Activated naive CD4-positive, alpha-beta T cell treated with anti-CD3 and anti-CD28 coated beads for 36 hours (primary cell): Measurements from ENCODE around the gene ABHD15. TPM values are rescaled to one million over a fixed set of nuclear protein-coding genes. Genes with fewer than 3 reads are reported as not detected.

ENCODE experiments used
- CTCF ChIA-PET: fragments of 350-600 bp; sonication (Branson Sonifier 250); formaldehyde crosslinking; loops from one replicate; lab custom pipeline; 2021; ENCODE audit warnings: antibody characterized with exemption; lab: Charles Lee
- DNase-seq: peaks from one replicate; pipeline ENCODE4 v3.0.0-alpha.2; 2020
- H3K27ac Mint-ChIP-seq: one replicate; pipeline ENCODE4 v1.8.0; 2021; ENCODE audit warnings: mild to moderate bottlenecking, mixed read lengths
- H3K27me3 Mint-ChIP-seq: one replicate; pipeline ENCODE4 v1.8.0; 2021; ENCODE audit warnings: low read depth, mixed read lengths
- H3K36me3 Mint-ChIP-seq: one replicate; pipeline ENCODE4 v1.8.0; 2021; ENCODE audit warnings: low read depth, mixed read lengths
- H3K4me1 Mint-ChIP-seq: one replicate; pipeline ENCODE4 v1.8.0; 2021; ENCODE audit warnings: low read depth, mixed read lengths
- H3K4me3 Mint-ChIP-seq: one replicate; pipeline ENCODE4 v1.8.0; 2021; ENCODE audit warnings: mild to moderate bottlenecking, moderate library complexity, mixed read lengths
- H3K9me3 Mint-ChIP-seq: one replicate; pipeline ENCODE4 v1.8.0; 2021; ENCODE audit warnings: mixed read lengths
- intact Hi-C: fragments of 100-400 bp; cut with micrococcal nuclease; formaldehyde crosslinking; loops from one replicate; pipeline ENCODE4 v1.15.1; 2023
- total RNA-seq, 2 experiments: library from RNA; stranded (reverse); gene quantifications; one replicate each; pipeline ENCODE4 v1.2.3, GENCODE V29; 2021

The ABHD15 gene
- total RNA-seq, 2 experiments from 2014 or later = 3.7 to 4.0 TPM

DNA sequence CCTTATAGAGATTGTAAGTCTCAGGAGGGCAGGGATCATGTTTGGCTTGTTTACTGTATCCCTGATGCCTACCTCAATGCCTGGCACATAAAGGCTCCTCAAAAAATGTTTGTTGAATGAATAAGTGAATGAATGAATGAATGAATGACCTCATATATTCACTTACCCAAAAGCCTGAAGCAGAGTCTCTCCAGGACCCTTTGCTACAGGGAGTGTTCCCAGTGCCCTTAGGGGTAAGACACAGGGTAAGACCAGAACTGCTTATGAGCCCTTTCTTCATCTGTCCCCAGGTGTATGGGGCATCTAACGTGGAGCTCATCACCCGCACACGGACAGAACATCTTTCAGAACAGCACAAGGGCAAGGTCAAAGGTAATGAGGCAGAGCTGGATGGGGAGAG is 43.6 kb upstream of the ABHD15 start:
- no peak overlapping the region for H3K27ac Mint-ChIP-seq
- no peaks in the 10 kb centered on the region for H3K36me3 Mint-ChIP-seq
- no peak for DNase-seq
- H3K4me1 Mint-ChIP-seq = peaks cover 19% of the 10 kb centered on the region
- H3K27me3 Mint-ChIP-seq = no peaks in the 10 kb centered on the region
- intact Hi-C loops = loop anchor here (5.0 kb wide), 1 partner anchor 463 kb away; no protein-coding TSS in a partner anchor
- H3K4me3 Mint-ChIP-seq = no peak overlapping the region
- CTCF ChIA-PET = interaction anchor here (1.0 kb wide), 1 partner anchor 22 kb away, joined by 3 read pairs; no protein-coding TSS in a partner anchor
- H3K9me3 Mint-ChIP-seq = no peaks in the 10 kb centered on the region

DNA sequence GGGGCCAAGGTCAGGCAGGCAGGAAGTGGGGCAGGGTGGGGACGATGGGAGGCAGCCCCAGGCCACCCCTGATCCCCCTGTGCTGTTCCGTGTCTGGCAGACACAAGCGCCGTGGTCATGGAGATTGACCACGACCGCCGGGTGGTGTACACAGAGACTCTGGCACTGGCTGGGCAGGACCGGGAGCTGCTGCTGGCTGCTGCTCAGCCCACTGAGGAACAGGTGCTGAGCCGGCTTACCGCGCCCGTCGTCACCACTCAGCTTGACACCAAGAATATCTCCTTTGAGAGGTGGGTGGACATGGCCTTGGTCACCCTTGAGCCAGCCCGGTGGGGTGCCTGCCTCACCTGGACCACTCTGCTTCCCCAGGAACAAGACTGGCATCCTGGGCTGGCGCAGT is 42.1 kb upstream of the ABHD15 start:
- DNase-seq = no peak
- intact Hi-C loops = no loop called here
- Mint-ChIP-seq H3K27ac (no peak overlapping the region), H3K4me3 (no peak overlapping the region), H3K36me3 (no peaks in the 10 kb centered on the region), H3K4me1 (peaks cover 5% of the 10 kb centered on the region), H3K27me3 (no peaks in the 10 kb centered on the region), H3K9me3 (no peaks in the 10 kb centered on the region)
- CTCF ChIA-PET = interaction anchor here (1.4 kb wide), 1 partner anchor 8 kb away, joined by 8 read pairs; no protein-coding TSS in a partner anchor

DNA sequence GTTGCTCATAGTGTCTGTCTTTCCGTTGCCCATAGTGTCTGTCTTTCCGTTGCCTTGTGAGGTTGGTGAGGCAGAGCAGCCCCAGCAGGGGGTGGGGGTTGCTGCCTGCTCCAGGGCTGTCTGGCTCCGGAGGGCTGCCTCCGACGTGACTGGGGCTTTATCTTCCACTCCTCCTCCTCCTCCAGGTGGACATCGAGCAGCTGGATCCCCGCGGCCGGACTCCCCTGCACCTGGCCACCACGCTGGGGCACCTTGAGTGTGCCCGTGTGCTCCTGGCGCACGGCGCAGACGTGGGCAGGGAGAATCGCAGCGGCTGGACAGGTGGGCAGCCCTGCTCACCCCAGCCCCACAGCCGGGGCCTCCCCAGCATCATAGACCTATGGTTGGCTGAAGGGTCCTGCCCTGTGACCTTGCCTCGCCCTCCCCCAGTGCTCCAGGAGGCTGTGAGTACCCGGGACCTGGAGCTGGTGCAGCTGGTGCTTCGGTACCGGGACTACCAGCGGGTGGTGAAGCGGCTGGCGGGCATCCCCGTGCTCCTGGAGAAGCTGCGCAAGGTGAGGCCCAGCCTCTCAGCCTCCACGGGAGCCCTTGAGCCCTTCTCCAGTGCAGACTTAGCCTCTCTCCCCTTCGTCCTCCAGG is 40.8 kb upstream of the ABHD15 start:
- H3K4me3 Mint-ChIP-seq = no peak overlapping the region
- no peaks in the 10 kb centered on the region for H3K36me3 Mint-ChIP-seq
- H3K27ac Mint-ChIP-seq = no peak overlapping the region
- H3K4me1 Mint-ChIP-seq = no peaks in the 10 kb centered on the region
- H3K9me3 Mint-ChIP-seq = no peaks in the 10 kb centered on the region
- intact Hi-C loops = no loop called here
- CTCF ChIA-PET = interaction anchor here (1.4 kb wide), 1 partner anchor 10 kb away, joined by 8 read pairs; no protein-coding TSS in a partner anchor
- no peaks in the 10 kb centered on the region for H3K27me3 Mint-ChIP-seq
- DNase-seq = no peak

DNA sequence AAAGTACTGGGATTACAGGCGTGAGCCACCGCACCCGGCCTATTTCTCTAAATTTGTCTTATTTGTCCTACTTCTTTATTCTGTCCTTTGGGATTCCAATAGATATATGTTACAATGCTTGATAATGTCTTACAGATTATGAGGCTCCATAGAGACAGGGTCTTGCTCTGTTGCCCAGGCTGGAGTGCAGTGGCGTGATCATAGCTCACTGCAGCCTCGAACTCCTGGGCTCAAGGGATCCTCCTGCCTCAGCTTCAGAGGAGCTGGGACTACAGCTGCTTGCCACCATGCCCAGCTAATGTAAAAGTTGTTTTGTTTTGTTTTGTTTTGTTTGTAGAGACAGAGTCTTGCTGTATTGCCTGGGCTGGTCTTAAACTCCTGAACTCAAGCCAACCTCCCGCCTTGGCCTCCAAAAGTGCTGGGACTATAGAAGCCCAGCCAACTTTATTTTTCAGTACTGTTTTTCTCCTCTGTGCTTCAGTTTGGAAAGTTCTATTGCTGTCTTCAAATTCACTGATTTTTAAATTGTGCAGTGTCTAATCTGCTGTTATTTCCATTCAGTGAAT is 36.4 kb upstream of the ABHD15 start:
- DNase-seq = no peak
- H3K9me3 Mint-ChIP-seq = no peaks in the 10 kb centered on the region
- H3K36me3 Mint-ChIP-seq = no peaks in the 10 kb centered on the region
- CTCF ChIA-PET = interaction anchor here (1.2 kb wide), 1 partner anchor 10 kb away, joined by 3 read pairs; no protein-coding TSS in a partner anchor
- no peak overlapping the region for H3K4me3 Mint-ChIP-seq
- H3K4me1 Mint-ChIP-seq = no peaks in the 10 kb centered on the region
- H3K27ac Mint-ChIP-seq = no peak overlapping the region
- intact Hi-C loops = no loop called here
- no peaks in the 10 kb centered on the region for H3K27me3 Mint-ChIP-seq

DNA sequence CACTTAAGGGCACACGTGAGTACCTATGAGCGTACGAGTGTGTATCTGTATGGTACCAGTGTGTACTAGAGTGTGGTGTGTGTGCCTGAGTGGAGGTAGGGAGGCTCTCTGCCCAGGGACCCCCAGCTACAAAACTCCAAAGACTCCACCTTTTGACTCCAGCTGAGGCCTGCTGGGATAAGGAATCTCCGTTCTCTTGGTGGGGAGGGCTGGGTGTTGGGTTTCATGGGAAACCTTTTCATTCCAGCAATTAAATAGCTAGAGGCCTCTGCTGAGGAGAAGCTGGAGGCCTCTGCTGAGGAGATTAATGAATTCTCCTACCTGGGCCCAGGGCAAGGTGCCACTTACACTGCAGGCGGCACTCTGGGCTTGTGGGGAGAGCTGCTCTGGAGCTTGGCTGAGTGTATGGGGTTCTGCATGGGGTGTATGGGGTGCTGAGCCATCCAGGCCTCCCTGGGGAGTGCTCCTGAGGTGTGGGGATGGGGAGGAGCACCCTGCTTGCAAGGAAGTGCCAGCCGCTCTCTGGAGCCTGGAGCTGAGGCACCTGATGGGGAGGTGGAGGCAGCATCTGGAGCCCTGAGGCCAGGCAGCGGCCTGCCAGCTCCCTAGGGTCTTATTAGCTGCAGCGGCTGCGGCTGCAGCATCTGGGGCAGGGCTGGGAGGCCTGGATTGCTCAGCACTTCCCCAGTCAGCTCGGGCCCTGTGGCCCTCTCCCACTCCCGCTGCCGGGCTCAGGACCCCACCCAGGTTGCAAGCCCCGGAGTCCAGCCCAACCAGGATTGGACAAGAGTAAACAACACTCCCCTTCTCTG is 30.7 kb upstream of the ABHD15 start:
- CTCF ChIA-PET = interaction anchor here (1.0 to 2.3 kb wide), 4 partner anchors 16 to 36 kb away, joined by 3 to 9 read pairs (median 4); no protein-coding TSS in a partner anchor
- no peaks in the 10 kb centered on the region for H3K27me3 Mint-ChIP-seq
- no peak overlapping the region for H3K4me3 Mint-ChIP-seq
- H3K27ac Mint-ChIP-seq = no peak overlapping the region
- intact Hi-C loops = no loop called here
- DNase-seq = no peak
- peaks cover 11% of the 10 kb centered on the region for H3K4me1 Mint-ChIP-seq
- H3K9me3 Mint-ChIP-seq = no peaks in the 10 kb centered on the region
- no peaks in the 10 kb centered on the region for H3K36me3 Mint-ChIP-seq

DNA sequence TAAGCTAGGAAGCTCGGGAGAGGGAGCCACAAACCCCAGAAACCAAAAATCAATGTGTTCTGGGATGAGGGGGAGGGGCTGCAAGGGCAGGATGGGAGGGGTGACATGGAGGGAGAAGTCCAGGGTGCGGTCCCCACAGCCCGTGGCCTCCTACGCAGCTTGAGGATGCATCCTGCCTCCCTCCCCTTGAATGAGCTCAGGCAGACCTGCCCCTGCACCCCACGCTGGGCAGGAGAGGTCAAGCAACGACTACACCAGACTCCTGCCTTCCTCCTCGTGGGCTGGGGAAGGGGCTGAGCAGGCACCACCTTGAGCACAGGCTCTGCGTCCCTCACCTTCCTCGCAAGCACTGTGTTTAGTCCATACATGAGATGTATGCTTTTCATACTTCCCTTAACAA is 30.0 kb upstream of the ABHD15 start:
- no peak for DNase-seq
- Mint-ChIP-seq H3K27ac (no peak overlapping the region), H3K9me3 (no peaks in the 10 kb centered on the region), H3K27me3 (no peaks in the 10 kb centered on the region), H3K36me3 (no peaks in the 10 kb centered on the region), H3K4me3 (no peak overlapping the region), H3K4me1 (peaks cover 19% of the 10 kb centered on the region)
- intact Hi-C loops = no loop called here
- CTCF ChIA-PET = interaction anchor here (1.0 to 2.3 kb wide), 2 partner anchors 16 to 20 kb away, joined by 5 to 9 read pairs; no protein-coding TSS in a partner anchor

DNA sequence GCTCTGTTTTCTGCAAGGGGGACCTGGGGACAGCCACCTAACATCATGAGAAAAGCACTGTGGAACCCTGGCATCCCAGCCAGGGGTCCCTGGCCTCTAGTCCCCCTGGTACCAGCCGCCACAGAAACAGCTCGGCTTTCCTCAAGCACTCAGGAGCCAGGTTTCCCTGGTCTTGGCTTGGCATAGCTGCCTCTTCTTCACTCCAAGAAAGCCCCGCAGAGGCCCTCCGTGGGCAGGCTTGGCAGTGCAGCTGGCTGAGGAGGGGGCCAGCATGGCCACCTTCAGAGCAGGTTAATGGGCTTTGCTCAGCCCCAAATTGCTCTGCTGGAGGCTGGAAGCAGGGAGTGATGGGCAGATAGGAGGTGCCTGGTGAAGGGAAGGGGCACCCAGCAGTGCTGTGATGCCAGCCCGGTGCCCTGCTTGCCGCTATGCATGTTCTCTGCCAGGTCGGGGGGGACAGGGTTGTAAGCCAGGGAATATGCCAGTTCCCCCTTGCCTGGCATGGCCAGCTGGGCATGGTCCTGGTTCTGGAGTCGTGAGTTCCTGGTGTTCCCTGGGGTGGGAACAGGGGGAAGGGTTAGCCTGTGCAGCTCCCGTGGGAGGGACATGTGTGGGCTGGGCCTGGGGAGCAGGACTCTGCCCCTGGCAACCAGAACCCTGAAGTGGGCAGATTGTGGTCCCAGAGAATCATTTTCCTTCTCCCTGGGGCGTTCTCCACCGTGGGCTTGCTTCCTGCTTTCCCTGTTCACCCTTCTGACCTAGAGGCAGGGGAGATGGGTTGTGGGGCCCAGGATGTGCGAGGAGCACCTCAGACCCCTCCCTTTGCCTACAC is 29.3 kb upstream of the ABHD15 start:
- Mint-ChIP-seq H3K36me3 (no peaks in the 10 kb centered on the region), H3K4me3 (no peak overlapping the region), H3K27me3 (no peaks in the 10 kb centered on the region), H3K4me1 (peaks cover 25% of the 10 kb centered on the region), H3K9me3 (no peaks in the 10 kb centered on the region), H3K27ac (no peak overlapping the region)
- DNase-seq = no peak
- CTCF ChIA-PET = interaction anchor here (0.8 to 2.3 kb wide), 3 partner anchors 15 to 21 kb away, joined by 4 to 9 read pairs (median 5); no protein-coding TSS in a partner anchor
- intact Hi-C loops = no loop called here

DNA sequence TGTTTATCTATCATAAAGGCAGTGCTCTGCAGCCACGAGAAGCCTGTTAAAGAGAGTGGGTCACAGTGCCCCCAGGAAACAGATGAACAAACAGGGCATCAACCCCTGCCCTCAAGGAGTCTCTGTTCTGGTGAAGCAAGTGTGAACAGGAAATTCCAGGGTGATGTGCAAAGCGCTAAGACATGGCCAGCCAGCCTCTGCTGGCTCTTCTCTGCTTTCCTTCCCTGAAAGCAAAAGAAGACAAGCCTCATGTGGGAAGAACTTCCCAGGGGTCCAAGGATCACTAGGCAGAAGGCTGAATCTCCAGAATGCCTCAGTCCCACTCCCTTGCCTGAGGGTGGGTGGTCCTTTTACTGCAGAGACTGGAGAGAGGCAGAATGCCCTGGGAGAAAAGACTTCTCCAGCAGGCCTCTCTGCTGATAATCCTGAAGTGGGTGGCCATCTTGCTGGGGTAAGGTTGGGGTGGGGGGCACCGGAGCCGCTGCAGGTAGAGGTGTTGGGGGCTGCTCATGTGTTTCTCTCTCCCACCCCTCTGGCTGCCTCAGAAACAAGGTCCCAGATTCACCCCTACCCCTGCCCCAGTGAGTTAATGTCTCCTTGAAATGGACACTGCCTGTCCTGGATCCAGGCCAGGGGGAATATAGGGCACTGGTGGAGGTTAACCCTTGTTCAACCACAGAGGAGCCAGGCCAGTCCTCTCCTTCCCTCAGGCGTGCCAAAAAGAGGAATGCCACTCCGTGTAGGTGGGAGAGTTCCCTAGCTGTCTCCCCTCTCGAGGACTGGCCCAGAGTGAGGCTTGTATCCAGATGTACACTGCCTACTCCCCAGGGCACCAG is 28.5 kb upstream of the ABHD15 start:
- H3K4me1 Mint-ChIP-seq = peaks cover 34% of the 10 kb centered on the region
- H3K36me3 Mint-ChIP-seq = no peaks in the 10 kb centered on the region
- DNase-seq = no peak
- CTCF ChIA-PET = interaction anchor here (0.6 to 4.8 kb wide), 4 partner anchors 10 to 509 kb away, joined by 3 to 91 read pairs (median 4); no protein-coding TSS in a partner anchor
- intact Hi-C loops = no loop called here
- peak overlapping the region; percentile 73 for H3K4me3 Mint-ChIP-seq
- no peaks in the 10 kb centered on the region for H3K27me3 Mint-ChIP-seq
- H3K27ac Mint-ChIP-seq = no peak overlapping the region
- no peaks in the 10 kb centered on the region for H3K9me3 Mint-ChIP-seq

DNA sequence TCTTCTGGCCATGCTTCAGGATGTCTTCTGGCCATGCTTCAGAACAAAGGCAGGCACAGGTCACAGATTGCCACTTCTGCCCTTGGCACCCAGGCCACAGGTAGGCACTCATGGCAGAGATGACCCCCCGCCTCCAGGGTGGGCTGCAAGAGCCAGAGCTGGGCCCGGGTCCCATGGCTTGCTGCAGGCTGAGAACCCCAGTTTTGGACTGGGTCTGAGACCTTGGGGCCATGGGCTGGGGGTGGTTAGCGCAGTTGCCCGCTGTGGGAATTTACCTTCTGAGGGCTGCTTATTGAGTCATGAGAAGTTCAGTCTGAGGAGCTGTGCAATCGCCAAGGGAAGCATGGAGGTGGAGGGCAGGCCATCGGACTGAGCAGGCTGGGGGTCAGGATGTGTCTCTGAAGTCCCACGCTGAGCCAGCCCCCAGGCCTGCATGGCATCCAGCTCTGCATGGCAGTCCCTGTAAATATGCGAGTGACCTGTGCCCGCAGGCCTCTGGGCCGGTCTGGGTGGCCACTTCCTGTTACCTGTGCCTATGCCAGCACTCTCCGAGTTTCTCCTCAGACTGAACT is 27.8 kb upstream of the ABHD15 start:
- peak overlapping the region; percentile 73 for H3K4me3 Mint-ChIP-seq
- H3K9me3 Mint-ChIP-seq = no peaks in the 10 kb centered on the region
- peaks cover 39% of the 10 kb centered on the region for H3K4me1 Mint-ChIP-seq
- intact Hi-C loops = loop anchor here (1.0 to 5.0 kb wide), 3 partner anchors 224 to 447 kb away; partner anchors contain the start of gene NUFIP2
- H3K36me3 Mint-ChIP-seq = no peaks in the 10 kb centered on the region
- DNase-seq = no peak
- CTCF ChIA-PET = interaction anchor here (0.6 to 4.8 kb wide), 4 partner anchors 11 to 510 kb away, joined by 3 to 91 read pairs (median 30); no protein-coding TSS in a partner anchor
- no peaks in the 10 kb centered on the region for H3K27me3 Mint-ChIP-seq
- H3K27ac Mint-ChIP-seq = no peak overlapping the region

DNA sequence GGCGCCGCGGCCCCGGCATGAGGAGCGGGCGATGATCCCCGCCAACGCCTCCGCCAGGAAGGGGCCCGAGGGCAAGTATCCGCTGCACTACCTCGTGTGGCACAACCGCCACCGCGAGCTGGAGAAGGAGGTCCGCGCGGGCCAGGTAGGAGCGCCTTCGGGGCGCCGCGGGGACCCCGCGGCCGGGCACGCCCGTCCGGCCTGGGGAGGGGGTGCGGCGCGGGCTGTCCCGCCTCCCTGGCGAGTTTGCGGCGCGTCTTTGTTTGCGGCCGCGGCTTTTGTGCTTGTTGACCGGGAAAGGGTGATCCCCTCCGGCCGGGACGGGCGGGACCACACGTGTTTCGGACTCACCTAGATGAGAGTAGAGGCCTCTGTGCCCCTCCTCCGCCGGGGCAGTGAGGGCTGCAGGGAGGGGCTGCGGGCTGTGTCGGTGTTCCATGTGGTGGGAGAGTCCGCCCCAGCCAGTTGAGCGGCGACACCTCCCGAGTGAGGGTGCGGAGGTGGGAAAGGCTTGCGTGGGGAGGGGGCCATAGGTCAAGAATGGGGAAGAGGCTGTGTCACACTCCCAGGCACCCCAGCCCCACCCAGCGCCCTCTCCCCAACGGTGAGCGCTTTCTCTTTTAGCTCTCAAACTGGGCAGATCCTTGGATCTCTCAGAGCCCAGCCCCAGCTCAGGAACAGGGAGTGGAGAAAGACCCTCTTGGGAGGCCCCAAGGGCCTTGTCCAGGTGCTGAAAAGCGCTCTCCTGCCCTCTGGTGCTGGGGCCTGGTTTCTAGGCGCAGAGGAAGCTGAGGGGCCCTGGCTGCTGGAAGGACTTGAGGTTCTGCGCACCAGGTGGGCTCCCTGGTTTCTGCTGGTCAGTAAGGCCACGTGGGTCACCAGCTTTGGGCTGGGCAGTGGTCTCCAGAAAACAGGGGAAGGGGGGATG is 27.0 kb upstream of the ABHD15 start:
- DNase-seq = peak; percentile 61
- Mint-ChIP-seq H3K4me1 (peaks cover 39% of the 10 kb centered on the region), H3K27me3 (no peaks in the 10 kb centered on the region), H3K9me3 (no peaks in the 10 kb centered on the region), H3K27ac (no peak overlapping the region), H3K36me3 (no peaks in the 10 kb centered on the region), H3K4me3 (peak overlapping the region; percentile 73)
- CTCF ChIA-PET = interaction anchor here (0.6 to 4.8 kb wide), 7 partner anchors 11 to 223 kb away, joined by 3 to 91 read pairs (median 14); no protein-coding TSS in a partner anchor
- intact Hi-C loops = loop anchor here (1.0 to 5.0 kb wide), 3 partner anchors 224 to 447 kb away; partner anchors contain the start of gene NUFIP2
